Spleen (tissue), 11 donors: ENCODE results near the gene GIN1. TPM values are rescaled to one million over a fixed set of nuclear protein-coding genes. Genes with fewer than 3 reads are reported as not detected.
"Not testable (repeated sequence)": the region's sequence is repeated elsewhere in the genome, so short reads cannot be mapped to it uniquely, and the experiment has no call there.

Experiments
- DNase-seq: peaks from one replicate; pipeline ENCODE4 v3.0.0-alpha.2; 2020
- H3K27ac ChIP-seq, 8 donors: fragments of 200-600 bp; sonication (generic) in 7 of 8; 1 replicate in 4 of 8; 2 replicates in 4 of 8; pipeline versions ENCODE4 v1.5.0 to v1.8.0; 2016 to 2021; ENCODE audit warnings: inconsistent platforms in 4 of 8, mild to moderate bottlenecking in 4 of 8, moderate library complexity in 1 of 8
- H3K27me3 ChIP-seq, 7 donors: fragments of 200-600 bp; sonication (generic) in 6 of 7; replicated peaks in 1 of 7; 1 replicate in 4 of 7; 2 replicates in 3 of 7; pipeline versions ENCODE4 v1.5.0 to v1.8.0; 2016 to 2021; ENCODE audit warnings: inconsistent platforms in 3 of 7, mild to moderate bottlenecking in 1 of 7
- H3K36me3 ChIP-seq, 6 donors: fragments of 200-600 bp; sonication (generic) in 5 of 6; 1 replicate in 4 of 6; 2 replicates in 2 of 6; pipeline versions ENCODE4 v1.5.0 to v1.8.0; 2016 to 2021; ENCODE audit warnings: inconsistent platforms in 2 of 6
- H3K4me1 ChIP-seq, 6 donors: fragments of 200-600 bp; sonication (generic) in 5 of 6; 1 replicate in 3 of 6; 2 replicates in 3 of 6; pipeline versions ENCODE4 v1.5.0 to v1.8.0; 2016 to 2021; ENCODE audit warnings: inconsistent platforms in 3 of 6
- H3K4me3 ChIP-seq, 8 donors: fragments of 200-600 bp; sonication (generic) in 7 of 8; 1 replicate in 4 of 8; 2 replicates in 4 of 8; pipeline versions ENCODE4 v1.5.0 to v1.8.0; 2016 to 2021; ENCODE audit warnings: inconsistent platforms in 4 of 8, mild to moderate bottlenecking in 4 of 8, moderate library complexity in 2 of 8
- H3K9me3 ChIP-seq, 8 donors: fragments of 200-600 bp; sonication (generic) in 7 of 8; 1 replicate in 4 of 8; 2 replicates in 4 of 8; pipeline versions ENCODE4 v1.5.0 to v1.8.0; 2016 to 2021; ENCODE audit warnings: inconsistent platforms in 4 of 8
- CTCF ChIP-seq, 11 experiments: fragments of 200-600 bp in 7 of 11; fragments of 450-650 bp in 4 of 11; sonication (generic) in 4 of 11; IDR thresholded peaks in 8 of 11; conservative IDR thresholded peaks in 3 of 11; 1 replicate in 7 of 11; 2 replicates in 4 of 11; pipeline versions ENCODE4 v1.4.0 to v1.8.0; 2016 to 2021; ENCODE audit warnings: antibody characterized with exemption in 11 of 11, inconsistent platforms in 4 of 11, mild to moderate bottlenecking in 1 of 11
- POLR2A ChIP-seq, 3 donors: fragments of 450-650 bp; IDR thresholded peaks; one replicate each; pipeline ENCODE4 v1.5.1; 2017; ENCODE audit warnings: antibody characterized with exemption in 3 of 3, mild to moderate bottlenecking in 1 of 3
- POLR2AphosphoS5 ChIP-seq, 3 donors: sonication (generic); formaldehyde crosslinking; IDR thresholded peaks; one replicate each; pipeline ENCODE4 v1.5.1; 2017; ENCODE audit warnings: antibody characterized with exemption in 3 of 3
- WGBS, 5 donors: extraction: QIAGEN DNeasy Blood & Tissue Kit in 3 of 5; methylation state at CpG; one replicate each; pipeline versions ENCODE4 v1.1.5 to v1.1.7; 2013 to 2018; 5-methylcytosine and 5-hydroxymethylcytosine counted together
- intact Hi-C: fragments of 100-400 bp; cut with DNase I; formaldehyde crosslinking; loops from one replicate; pipeline ENCODE4 v1.15.0; 2023; ENCODE audit warnings: low total_unique reads
- polyA plus RNA-seq, 3 donors: library from polyadenylated mRNA; stranded (reverse); fragments of 200-250 nt; gene quantifications; one replicate each; pipeline ENCODE4 v1.2.1, GENCODE V29; 2013
- total RNA-seq, 7 donors: library from RNA; depleted of rRNA in 3 of 7; stranded (reverse); fragments of >200 nt in 3 of 7; fragmentation: NEBNext Ultra II Directional in 4 of 7; extraction: Animal tissue kit (Norgen Biotek cat#: 25700) in 4 of 7; gene quantifications; one replicate each; pipeline versions ENCODE4 v1.1.0 to v1.2.1, GENCODE V29; 2016 to 2021
- donor health status: healthy with polysubstance abuse.
- donor health status: DM: no; HTN: no; CAD: no; lungs with moderate emphysema.
- donor health status: DM: no; HTN: no; CAD: no.
- donor health status: Bipolar disorder and iron deficiency.
- donor health status: healthy.
- donor health status: DM: no; HTN: no; CAD: no.
- donor health status: DM: yes; HTN: yes; CAD: no.

GIN1 gene
- total and polyA plus RNA-seq, 10 donors, result 2.9 to 13.2 (median 8.1) TPM

GRCh38 chr5:103079796-103080195 lies 40.1 kb downstream of the GIN1 start:
- 74 to 96% (median 87%) methylated on average over 3 to 4 of the region's 4 CpGs for WGBS, 5 donors
- no peak overlapping the region for H3K4me3 ChIP-seq
- no peak for DNase-seq
- intact Hi-C loops, result no loop called here
- peaks cover 0 to 6% (median 3%) of the 10 kb centered on the region in 6 donors for H3K36me3 ChIP-seq
- H3K27ac ChIP-seq, result no peak overlapping the region
- TF ChIP-seq POLR2AphosphoS5 (IDR thresholded peaks at IDR 0.05), result no peak
- no peak for TF ChIP-seq POLR2A (IDR thresholded peaks at IDR 0.05)
- no peak for TF ChIP-seq CTCF (IDR thresholded peaks at IDR 0.05 in 8 of 11, conservative IDR thresholded peaks at IDR 0.05 in 3 of 11)
- H3K9me3 ChIP-seq, result peaks cover 3 to 100% (median 100%) of the 10 kb centered on the region in 8 donors
- H3K4me1 ChIP-seq, result no peaks in the 10 kb centered on the region
- no peaks in the 10 kb centered on the region for H3K27me3 ChIP-seq

GRCh38 chr5:103075442-103075841 lies 44.5 kb downstream of the GIN1 start:
- Histone ChIP-seq H3K9me3 (peaks cover 0 to 82% (median 77%) of the 10 kb centered on the region in 8 donors), H3K27ac (no peak overlapping the region), H3K4me1 (no peaks in the 10 kb centered on the region), H3K27me3 (no peaks in the 10 kb centered on the region), H3K4me3 (no peak overlapping the region), H3K36me3 (no peaks in the 10 kb centered on the region)
- TF ChIP-seq POLR2AphosphoS5 (IDR thresholded peaks at IDR 0.05), result no peak
- no peak for TF ChIP-seq POLR2A (IDR thresholded peaks at IDR 0.05)
- no peak for TF ChIP-seq CTCF (IDR thresholded peaks at IDR 0.05 in 8 of 11, conservative IDR thresholded peaks at IDR 0.05 in 3 of 11)
- 88 to 98% (median 92%) methylated on average over 4 of the region's 4 CpGs for WGBS, 5 donors
- DNase-seq, result no peak
- intact Hi-C loops, result no loop called here

GRCh38 chr5:103073500-103073899 lies 46.4 kb downstream of the GIN1 start:
- H3K4me3 ChIP-seq, H3K27ac ChIP-seq, H3K27me3 ChIP-seq, DNase-seq, H3K4me1 ChIP-seq, intact Hi-C loops, H3K36me3 ChIP-seq: not testable (repeated sequence)
- 59 to 87% (median 80%) methylated on average over 4 of the region's 4 CpGs for WGBS, 5 donors
- peaks cover 0 to 63% (median 58%) of the 10 kb centered on the region in 8 donors for H3K9me3 ChIP-seq

- DNase-seq, result no peak
- Histone ChIP-seq H3K4me3 (no peak overlapping the region), H3K27me3 (no peaks in the 10 kb centered on the region), H3K36me3 (no peaks in the 10 kb centered on the region), H3K9me3 (no peaks in the 10 kb centered on the region), H3K27ac (no peak overlapping the region), H3K4me1 (no peaks in the 10 kb centered on the region)
- TF ChIP-seq POLR2A (IDR thresholded peaks at IDR 0.05), result no peak
- TF ChIP-seq POLR2AphosphoS5 (IDR thresholded peaks at IDR 0.05), result no peak
- TF ChIP-seq CTCF (IDR thresholded peaks at IDR 0.05 in 8 of 11, conservative IDR thresholded peaks at IDR 0.05 in 3 of 11), result no peak
- intact Hi-C loops, result no loop called here
- WGBS, 5 donors, result 60 to 75% (median 70%) methylated on average over 1 of the region's 1 CpG
Measured at GRCh38 chr5:103066326-103066725, 53.6 kb downstream of the GIN1 start.

GRCh38 chr5:103060424-103060954 lies 59.4 kb downstream of the GIN1 start:
- 43 to 69% (median 53%) methylated on average over 3 of the region's 3 CpGs for WGBS, 5 donors

More at GRCh38 chr5:103060424-103060954, 59.4 kb downstream of the GIN1 start:
- Histone ChIP-seq H3K27ac (no peak overlapping the region), H3K4me1 (no peaks in the 10 kb centered on the region), H3K27me3 (no peaks in the 10 kb centered on the region), H3K36me3 (no peaks in the 10 kb centered on the region), H3K4me3 (no peak overlapping the region), H3K9me3 (no peaks in the 10 kb centered on the region)
- TF ChIP-seq POLR2AphosphoS5 (IDR thresholded peaks at IDR 0.05), result no peak
- TF ChIP-seq POLR2A (IDR thresholded peaks at IDR 0.05), result no peak
- no peak for TF ChIP-seq CTCF (IDR thresholded peaks at IDR 0.05 in 8 of 11, conservative IDR thresholded peaks at IDR 0.05 in 3 of 11)
- intact Hi-C loops, result no loop called here
- no peak for DNase-seq
